ENCODE data around the gene WSCD2. TPM values are rescaled to one million over a fixed set of nuclear protein-coding genes. Genes with fewer than 3 reads are reported as not detected.

Gene WSCD2
- total RNA-seq, 1 donor from 2014 or later = 0.04 TPM

DNA sequence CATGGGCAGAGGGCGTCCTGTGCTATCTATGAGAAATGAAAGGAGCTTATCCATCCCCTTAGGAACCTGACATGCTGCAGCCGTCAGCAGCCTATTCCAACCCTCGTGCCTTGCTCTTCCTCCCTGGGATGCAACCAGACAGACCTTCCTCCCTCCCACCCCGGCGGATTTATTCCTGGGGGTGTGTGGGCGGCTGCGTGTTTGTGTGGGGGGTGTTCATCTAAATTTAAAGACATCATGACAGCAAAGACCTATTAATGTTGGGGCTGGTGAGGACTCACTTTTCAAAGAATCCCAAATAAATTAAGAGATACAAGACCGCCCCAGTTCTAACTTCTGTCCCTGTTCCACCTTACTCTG lies 52.0 kb downstream of the WSCD2 start:
- Histone ChIP-seq H3K36me3 (ENCODE audit: control insufficient read depth, insufficient read depth, low read length) (no peaks in the 10 kb centered on the region), H3K4me3 (ENCODE audit: low read depth, low read length) (no peak overlapping the region), H3K27me3 (ENCODE audit: control insufficient read depth, insufficient read depth, low read length) (peaks cover 3% of the 10 kb centered on the region)
- DNase-seq (ENCODE audit: low read depth) = no peak
- TF ChIP-seq, protein P1, sequence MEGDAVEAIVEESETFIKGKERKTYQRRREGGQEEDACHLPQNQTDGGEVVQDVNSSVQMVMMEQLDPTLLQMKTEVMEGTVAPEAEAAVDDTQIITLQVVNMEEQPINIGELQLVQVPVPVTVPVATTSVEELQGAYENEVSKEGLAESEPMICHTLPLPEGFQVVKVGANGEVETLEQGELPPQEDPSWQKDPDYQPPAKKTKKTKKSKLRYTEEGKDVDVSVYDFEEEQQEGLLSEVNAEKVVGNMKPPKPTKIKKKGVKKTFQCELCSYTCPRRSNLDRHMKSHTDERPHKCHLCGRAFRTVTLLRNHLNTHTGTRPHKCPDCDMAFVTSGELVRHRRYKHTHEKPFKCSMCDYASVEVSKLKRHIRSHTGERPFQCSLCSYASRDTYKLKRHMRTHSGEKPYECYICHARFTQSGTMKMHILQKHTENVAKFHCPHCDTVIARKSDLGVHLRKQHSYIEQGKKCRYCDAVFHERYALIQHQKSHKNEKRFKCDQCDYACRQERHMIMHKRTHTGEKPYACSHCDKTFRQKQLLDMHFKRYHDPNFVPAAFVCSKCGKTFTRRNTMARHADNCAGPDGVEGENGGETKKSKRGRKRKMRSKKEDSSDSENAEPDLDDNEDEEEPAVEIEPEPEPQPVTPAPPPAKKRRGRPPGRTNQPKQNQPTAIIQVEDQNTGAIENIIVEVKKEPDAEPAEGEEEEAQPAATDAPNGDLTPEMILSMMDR (IDR thresholded peaks at IDR 0.05; ENCODE audit: insufficient read depth, low read length, poor library complexity, severe bottlenecking) = no peak

DNA sequence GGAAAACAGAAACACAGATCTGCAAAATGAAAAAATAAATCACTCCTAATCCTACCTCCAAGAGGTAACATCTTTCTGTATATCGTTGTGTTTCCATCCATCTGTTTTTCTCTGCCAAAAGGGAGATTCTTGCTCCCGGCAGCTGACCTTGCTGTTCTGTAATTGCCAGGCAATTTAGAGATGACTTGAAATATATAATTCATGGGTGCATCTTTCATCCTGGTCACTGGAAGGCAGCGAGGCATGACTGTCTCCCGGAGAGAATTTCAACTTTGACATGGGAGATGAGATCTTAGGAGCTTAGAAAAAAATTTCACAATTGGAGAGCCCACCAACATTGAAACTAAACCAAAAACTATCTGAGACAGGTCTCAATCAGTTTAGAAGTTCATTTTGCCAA lies 53.0 kb downstream of the WSCD2 start:
- H3K4me3 ChIP-seq (ENCODE audit: low read depth, low read length) = no peak overlapping the region
- no peak for DNase-seq (ENCODE audit: low read depth)

DNA sequence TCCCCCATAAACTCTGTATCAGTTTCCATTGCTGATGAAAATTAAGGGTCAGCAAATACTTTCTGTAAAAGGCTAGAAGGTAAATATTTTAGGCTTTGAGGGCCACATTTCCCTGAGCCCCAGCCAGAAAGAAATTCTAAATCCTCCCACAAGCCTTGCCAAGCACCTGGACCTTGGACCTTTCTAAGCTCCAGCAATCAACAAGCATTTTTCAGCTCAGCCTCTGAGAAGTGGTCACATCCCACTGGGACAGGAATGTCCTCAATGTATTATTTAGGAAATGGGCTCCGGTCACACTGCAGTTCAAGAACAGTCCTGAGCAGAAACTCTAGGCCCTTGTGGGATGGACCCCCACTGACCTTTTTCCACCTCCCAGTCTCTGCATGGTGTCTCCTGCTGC lies 55.9 kb downstream of the WSCD2 start:
- no peak for DNase-seq (ENCODE audit: low read depth)
- Histone ChIP-seq H3K36me3 (ENCODE audit: control insufficient read depth, insufficient read depth, low read length) (no peaks in the 10 kb centered on the region), H3K4me3 (ENCODE audit: low read depth, low read length) (no peak overlapping the region), H3K27me3 (ENCODE audit: control insufficient read depth, insufficient read depth, low read length) (peaks cover 3% of the 10 kb centered on the region)
- TF ChIP-seq, protein P1 (IDR thresholded peaks at IDR 0.05; ENCODE audit: insufficient read depth, low read length, poor library complexity, severe bottlenecking) = no peak

More for the DNA sequence above, 53.0 kb downstream of the WSCD2 start:
- TF ChIP-seq, protein P1 (IDR thresholded peaks at IDR 0.05; ENCODE audit: insufficient read depth, low read length, poor library complexity, severe bottlenecking) = no peak
- no peaks in the 10 kb centered on the region for H3K36me3 ChIP-seq (ENCODE audit: control insufficient read depth, insufficient read depth, low read length)
- peaks cover 3% of the 10 kb centered on the region for H3K27me3 ChIP-seq (ENCODE audit: control insufficient read depth, insufficient read depth, low read length)

DNA sequence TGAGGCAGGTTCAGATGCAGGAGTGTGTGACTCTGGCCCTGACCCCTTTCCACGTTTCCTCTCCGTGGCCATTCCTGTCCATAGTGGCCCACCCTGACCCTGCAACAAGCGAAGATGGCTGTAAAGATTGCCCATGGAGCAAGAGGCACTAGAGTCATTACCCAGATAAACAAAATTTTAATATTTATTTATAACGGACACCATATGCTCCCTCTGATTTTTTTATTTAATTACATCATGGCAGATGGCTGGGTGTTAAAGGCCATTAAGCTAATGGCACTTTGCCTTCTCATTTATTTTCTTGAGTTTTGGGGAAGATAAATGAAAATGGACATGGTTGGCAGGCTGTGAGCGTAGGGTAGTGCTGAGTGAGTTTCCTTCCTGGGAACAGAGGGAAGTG lies 58.7 kb downstream of the WSCD2 start:
- Histone ChIP-seq H3K27me3 (ENCODE audit: control insufficient read depth, insufficient read depth, low read length) (no peaks in the 10 kb centered on the region), H3K4me3 (ENCODE audit: low read depth, low read length) (no peak overlapping the region), H3K36me3 (ENCODE audit: control insufficient read depth, insufficient read depth, low read length) (no peaks in the 10 kb centered on the region)
- TF ChIP-seq, protein P1 (IDR thresholded peaks at IDR 0.05; ENCODE audit: insufficient read depth, low read length, poor library complexity, severe bottlenecking) = no peak
- DNase-seq (ENCODE audit: low read depth) = no peak

DNA sequence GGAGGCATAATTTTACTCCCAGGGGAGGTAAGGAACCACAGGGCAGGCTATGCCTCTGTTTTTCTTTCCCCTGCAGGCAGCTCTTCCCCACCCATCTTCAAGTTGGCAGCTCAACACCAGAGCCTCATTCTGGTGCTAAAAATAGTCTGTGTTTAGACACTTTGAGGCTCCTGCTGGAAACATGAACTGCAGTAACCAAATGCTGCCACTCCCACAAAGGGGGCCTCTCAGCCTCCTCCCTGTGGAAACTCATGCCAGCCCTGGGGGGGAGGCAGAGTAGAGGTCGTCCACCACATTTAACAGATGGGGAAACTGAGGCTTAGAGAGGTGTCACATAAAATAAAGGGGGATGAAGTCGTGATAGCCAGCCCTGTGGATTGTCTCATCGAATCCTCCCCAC lies 61.4 kb downstream of the WSCD2 start:
- Histone ChIP-seq H3K4me3 (ENCODE audit: low read depth, low read length) (no peak overlapping the region), H3K27me3 (ENCODE audit: control insufficient read depth, insufficient read depth, low read length) (no peaks in the 10 kb centered on the region), H3K36me3 (ENCODE audit: control insufficient read depth, insufficient read depth, low read length) (no peaks in the 10 kb centered on the region)
- no peak for DNase-seq (ENCODE audit: low read depth)
- TF ChIP-seq, protein P1 (IDR thresholded peaks at IDR 0.05; ENCODE audit: insufficient read depth, low read length, poor library complexity, severe bottlenecking) = no peak

DNA sequence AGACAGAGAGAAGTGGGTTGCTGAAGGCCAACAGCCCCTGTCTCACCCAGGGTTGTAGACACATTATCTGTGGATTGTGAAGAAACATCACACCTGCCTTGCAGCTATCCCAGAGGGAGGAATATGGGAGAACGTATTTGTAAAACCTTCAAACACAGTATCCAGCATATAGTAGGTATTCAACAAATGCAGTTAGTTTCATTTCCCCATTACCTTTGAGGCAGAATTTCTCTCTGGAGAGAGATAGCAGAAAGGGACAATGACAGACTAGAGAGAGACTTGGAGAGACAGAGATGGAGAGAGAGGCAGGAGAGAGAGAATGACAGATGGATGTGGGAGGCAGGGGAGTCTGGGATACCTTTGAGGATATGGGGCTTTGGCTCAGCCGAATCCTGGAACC lies 62.0 kb downstream of the WSCD2 start:
- Histone ChIP-seq H3K4me3 (ENCODE audit: low read depth, low read length) (no peak overlapping the region), H3K36me3 (ENCODE audit: control insufficient read depth, insufficient read depth, low read length) (no peaks in the 10 kb centered on the region), H3K27me3 (ENCODE audit: control insufficient read depth, insufficient read depth, low read length) (no peaks in the 10 kb centered on the region)
- TF ChIP-seq, protein P1 (IDR thresholded peaks at IDR 0.05; ENCODE audit: insufficient read depth, low read length, poor library complexity, severe bottlenecking) = no peak
- no peak for DNase-seq (ENCODE audit: low read depth)
